ENCODE results near the gene HIGD1B. TPM values are rescaled to one million over a fixed set of nuclear protein-coding genes. Genes with fewer than 3 reads are reported as not detected.

HIGD1B gene
- total and polyA plus RNA-seq, 2 of the 4 experiments (the other 2 are of a cell fraction): not detected

- ATAC-seq (ENCODE audit: low read depth) (no peak), DNase-seq (no peak)
- Histone ChIP-seq H3K9me1 (ENCODE audit: insufficient read depth, low read length) (peaks cover 6% of the 10 kb centered on the region; the same call in 1 of the 2 replicates), H3K23ac (ENCODE audit: low read depth, low read length) (no peak overlapping the region), H4K91ac (ENCODE audit: insufficient read depth, low read depth, low read length) (no peak overlapping the region), H4K8ac (ENCODE audit: low read depth in 2 of 2, low read length in 2 of 2) (peak overlapping the region in 1 of 2 experiments; percentile 47; a peak in 1 of 4 replicates), H2AK9ac (replicated peaks; ENCODE audit: low read depth, low read length, poor library complexity) (no peak overlapping the region), H3K4me2 (ENCODE audit: low read depth, low read length) (peak overlapping the region; percentile 97), H3K9me3 (ENCODE audit: control insufficient read depth, insufficient read depth, low read length) (no peaks in the 10 kb centered on the region), H3K9ac (ENCODE audit: low read depth, low read length) (peak overlapping the region; percentile 94; the same call in 1 of the 2 replicates), H3K79me1 (ENCODE audit: low read depth in 1 of 2, low read length in 2 of 2) (peaks cover 6 to 29% of the 10 kb centered on the region in 2 experiments; a peak in 3 of 4 replicates), H2AFZ (replicated peaks; ENCODE audit: low read length, poor library complexity) (no peak overlapping the region), H3K56ac (ENCODE audit: extremely low read depth, insufficient read depth, low read length) (no peak overlapping the region), H4K5ac (ENCODE audit: low read depth, low read length) (no peak overlapping the region), H2BK5ac (ENCODE audit: low read depth, low read length, poor library complexity, severe bottlenecking) (peak overlapping the region; percentile 67), H2BK120ac (ENCODE audit: low read depth, low read length) (no peak overlapping the region), H3K14ac (replicated peaks; ENCODE audit: low read depth, low read length) (no peak overlapping the region), H3K18ac (ENCODE audit: low read depth, low read length) (no peak overlapping the region), H3K27me3 (ENCODE audit: control insufficient read depth, insufficient read depth, low read length) (no peaks in the 10 kb centered on the region), H2BK15ac (ENCODE audit: low read depth, low read length) (no peak overlapping the region), H3K36me3 (ENCODE audit: control insufficient read depth, insufficient read depth, low read length) (no peaks in the 10 kb centered on the region), H2BK20ac (ENCODE audit: low read depth, low read length) (no peak overlapping the region), H3K4ac (ENCODE audit: low read depth, low read length) (no peak overlapping the region), H4K20me1 (ENCODE audit: insufficient read depth, low read length) (peaks cover 17% of the 10 kb centered on the region; the same call in 1 of the 2 replicates), H2AK5ac (ENCODE audit: low read depth, low read length) (no peak overlapping the region), H3K4me1 (ENCODE audit: control insufficient read depth, insufficient read depth, low read length) (peaks cover 2% of the 10 kb centered on the region), H3K4me3 (ENCODE audit: insufficient read depth, low read depth, low read length) (peak overlapping the region; percentile 77; the same call in 1 of the 2 replicates), H3K27ac (ENCODE audit: insufficient read depth, low read length) (no peak overlapping the region)
- POLR2A ChIA-PET (ENCODE audit: unreplicated experiment): no interaction called here
- no TSS peak for BruUV-seq (replicated peaks)
- TF ChIP-seq CHD1 (IDR thresholded peaks at IDR 0.05; ENCODE audit: low read depth, low read length) (no peak), RFX5 (IDR thresholded peaks at IDR 0.05; ENCODE audit: low read depth, low read length) (no peak), MAFK (IDR thresholded peaks at IDR 0.05; ENCODE audit: low read depth, low read length) (no peak), CEBPB (IDR thresholded peaks at IDR 0.05; ENCODE audit: low read depth, low read length) (no peak), USF2 (IDR thresholded peaks at IDR 0.05; ENCODE audit: low read depth, low read length) (no peak), RCOR1 (IDR thresholded peaks at IDR 0.05; ENCODE audit: insufficient replicate concordance, low read length) (no peak), NFE2L2 (IDR thresholded peaks at IDR 0.05; ENCODE audit: low read depth, low read length) (no peak), FOS (IDR thresholded peaks at IDR 0.05; ENCODE audit: low read depth, low read length) (no peak), SMC3 (IDR thresholded peaks at IDR 0.05; ENCODE audit: low read depth, low read length) (no peak), MXI1 (IDR thresholded peaks at IDR 0.05; ENCODE audit: borderline replicate concordance, low read depth, low read length) (no peak), BHLHE40 (IDR thresholded peaks at IDR 0.05; ENCODE audit: low read depth, low read length) (no peak), MAZ (IDR thresholded peaks at IDR 0.05; ENCODE audit: borderline replicate concordance, low read depth, low read length) (no peak), ELK1 (IDR thresholded peaks at IDR 0.05; ENCODE audit: borderline replicate concordance, low read depth, low read length) (no peak), CTCF (conservative IDR thresholded peaks at IDR 0.05; ENCODE audit: low read depth, low read length) (no peak), POLR2A (IDR thresholded peaks at IDR 0.05; ENCODE audit: low read depth, low read length) (no peak), RAD21 (IDR thresholded peaks at IDR 0.05; ENCODE audit: low read length) (no peak)
- dilution Hi-C loops (cut with HindIII; ENCODE audit: low sequenced_read_pairs, unreplicated experiment) (no loop called here), in situ Hi-C loops (cut with MboI; ENCODE audit: low sequenced_read_pairs) (loop anchor here (5.0 kb wide), 1 partner anchor 36 kb away; no protein-coding TSS in a partner anchor), intact Hi-C loops (cut with micrococcal nuclease) (no loop called here)
- no CpG with 5 or more reads among the region's 1 CpG for WGBS, 2 experiments (ENCODE audit: extremely low coverage in 2 of 2, insufficient read length in 1 of 2)
- CTCF ChIA-PET: no interaction called here
Measured at GRCh38 chr17:44827863-44828262, 19.8 kb upstream of the HIGD1B start.

Data from IMR-90 (cell line).